K562 (cell line): ENCODE measurements around the gene P4HTM. TPM values are rescaled to one million over a fixed set of nuclear protein-coding genes. Genes with fewer than 3 reads are reported as not detected.

Experiments
- ARID1B ChIP-seq: fragments of 450-650 bp; IDR thresholded peaks from 2 replicates; pipeline ENCODE4 v1.6.1; 2016; ENCODE audit warnings: antibody characterized with exemption, mild to moderate bottlenecking, inconsistent platforms
- ASH1L ChIP-seq: fragments of 450-650 bp; IDR thresholded peaks from 2 replicates; pipeline ENCODE4 v1.6.1; 2018; ENCODE audit warnings: borderline replicate concordance, mild to moderate bottlenecking, low read depth; ENCODE audit not compliant: partially characterized antibody
- CC2D1A ChIP-seq: fragments of 450-650 bp; IDR thresholded peaks from 2 replicates; pipeline ENCODE4 v1.6.1; 2017; ENCODE audit warnings: mild to moderate bottlenecking
- CEBPZ ChIP-seq: fragments of 150-350 bp; IDR thresholded peaks from 2 replicates; pipeline ENCODE4 v1.6.1; 2014; ENCODE audit warnings: low read depth, mild to moderate bottlenecking, low read length, borderline replicate concordance
- GTF2B ChIP-seq: IDR thresholded peaks from 2 replicates; pipeline ENCODE4 v1.6.1; 2011; ENCODE audit not compliant: insufficient read length; ENCODE audit errors: extremely low read depth
- HDAC2 ChIP-seq: fragments of 450-650 bp; IDR thresholded peaks from 2 replicates; pipeline ENCODE4 v1.6.1; 2016; ENCODE audit warnings: mild to moderate bottlenecking
- KAT2B ChIP-seq: IDR thresholded peaks from one replicate; pipeline ENCODE4 v1.6.1; 2012; ENCODE audit warnings: low read depth, mild to moderate bottlenecking, control low read depth, inconsistent platforms, low read length, moderate library complexity
- MTA2 ChIP-seq: fragments of 450-650 bp; IDR thresholded peaks from 2 replicates; pipeline ENCODE4 v1.6.1; 2016; ENCODE audit warnings: low read depth
- NCOR1 ChIP-seq: fragments of 450-650 bp; IDR thresholded peaks from 2 replicates; pipeline ENCODE4 v1.6.1; 2016; ENCODE audit warnings: mild to moderate bottlenecking, moderate library complexity
- POLR2H ChIP-seq: IDR thresholded peaks from 2 replicates; pipeline ENCODE4 v1.6.1; 2016; ENCODE audit warnings: missing genetic modification characterization, low read depth, mild to moderate bottlenecking, control low read depth, missing compliant biosample characterization, moderate library complexity
- PREB ChIP-seq: sonication (generic); formaldehyde crosslinking; IDR thresholded peaks from 2 replicates; pipeline ENCODE4 v1.8.1; 2023; ENCODE audit warnings: mild to moderate bottlenecking, missing genetic modification reagents
- RCOR1 ChIP-seq, 2 experiments: IDR thresholded peaks; 2 replicates each; pipeline ENCODE4 v1.6.1; 2012; ENCODE audit warnings: low read depth in 2 of 2, low read length in 2 of 2, borderline replicate concordance in 1 of 2, improper control_type of control experiment in 1 of 2
- SMARCB1 ChIP-seq: IDR thresholded peaks from 2 replicates; pipeline ENCODE4 v1.6.1; 2011; ENCODE audit warnings: improper control_type of control experiment, low read depth; ENCODE audit not compliant: insufficient read length
- SMARCE1 ChIP-seq: fragments of 450-650 bp; IDR thresholded peaks from 2 replicates; pipeline ENCODE4 v1.7.1; 2016; ENCODE audit warnings: mild to moderate bottlenecking
- TOE1 ChIP-seq, 2 experiments: fragments of 450-650 bp in 1 of 2; sonication (generic) in 1 of 2; formaldehyde crosslinking in 1 of 2; IDR thresholded peaks; 2 replicates each; pipeline versions ENCODE4 v1.7.1 to v1.8.0; 2016 to 2022; ENCODE audit warnings: borderline replicate concordance in 2 of 2, mild to moderate bottlenecking in 2 of 2, antibody characterized with exemption in 1 of 2, inconsistent platforms in 1 of 2, low read depth in 1 of 2, missing genetic modification reagents in 1 of 2, moderate library complexity in 1 of 2
- ZFX ChIP-seq: sonication (generic); formaldehyde crosslinking; IDR thresholded peaks from 2 replicates; pipeline ENCODE4 v1.8.0; 2022; ENCODE audit warnings: mild to moderate bottlenecking, missing genetic modification reagents, moderate library complexity
- ZNF280A ChIP-seq: fragments of 450-650 bp; IDR thresholded peaks from 2 replicates; pipeline ENCODE4 v1.6.1; 2018; ENCODE audit warnings: mild to moderate bottlenecking, low read depth; ENCODE audit not compliant: partially characterized antibody
- ZNF518B ChIP-seq: fragments of 250-450 bp; sonication (Bioruptor Pico); IDR thresholded peaks from 2 replicates; pipeline ENCODE4 v1.5.0; 2021; ENCODE audit warnings: mild to moderate bottlenecking, moderate library complexity
- polyA plus RNA-seq, 8 experiments: library from polyadenylated mRNA; depleted of rRNA in 4 of 8; stranded (reverse) in 5 of 8; unstranded in 3 of 8; fragments of >200 nt; fragmentation: Nextera tagmentation in 2 of 8; fragmentation: Illumina TruSeq in 1 of 8; extraction: Ambion mirVana in 2 of 8; extraction: Trizol in 1 of 8; gene quantifications; 2 replicates each; pipeline versions ENCODE4 v1.2.1 to v1.2.3, GENCODE V29; 2011 to 2014; ENCODE audit warnings: inconsistent platforms in 1 of 8, missing spikeins in 1 of 8
- total RNA-seq, 7 experiments: library from RNA; depleted of rRNA in 6 of 7; stranded (reverse); fragments of >200 nt in 6 of 7; fragmentation: Illumina TruSeq in 2 of 7; extraction: Trizol in 2 of 7; gene quantifications; 2 replicates each; pipeline versions ENCODE4 v1.2.1 to v1.2.3, GENCODE V29; 2011 to 2021; ENCODE audit warnings: low replicate concordance in 1 of 7

Gene P4HTM
- total and polyA plus RNA-seq, 9 of the 15 experiments (the other 6 are each of a cell fraction or from before 2014, with no cell fraction given) = 0.09 to 0.66 (median 0.25) TPM; not detected in 2

GRCh38 chr3:49030321-49030720, 40.3 kb downstream of the P4HTM start (continued):
- TF ChIP-seq CEBPZ = no peak
- TF ChIP-seq ASH1L = no peak
- no peak for TF ChIP-seq ZNF280A
- no peak for TF ChIP-seq MTA2
- no peak for TF ChIP-seq PREB (CRISPR knock-in tag)
- no peak for TF ChIP-seq TOE1 (IDR thresholded peaks at IDR 0.05; ENCODE audit: borderline replicate concordance)
- TF ChIP-seq TOE1 (CRISPR knock-in tag; IDR thresholded peaks at IDR 0.05; ENCODE audit: borderline replicate concordance, low read depth) = no peak
- TF ChIP-seq RCOR1 (IDR thresholded peaks at IDR 0.05; ENCODE audit: borderline replicate concordance in 1 of 2, low read depth in 2 of 2, low read length in 2 of 2) = 0 out of 4 replicates have a peak, but pooled peaks of 1 of the 2 experiments have one; percentile 6
- no peak for TF ChIP-seq POLR2H (tag)
- no peak for TF ChIP-seq SMARCE1
- no peak for TF ChIP-seq SMARCB1
- no peak for TF ChIP-seq GTF2B
- peak; percentile 25; the same call in 1 of the 2 replicates for TF ChIP-seq NCOR1
- peak; percentile 67 for TF ChIP-seq ARID1B
- no peak for TF ChIP-seq HDAC2
- TF ChIP-seq ZNF518B (CRISPR knock-in tag) = no peak
- no peak for TF ChIP-seq CC2D1A
- no peak for TF ChIP-seq ZFX (CRISPR knock-in tag)
- no peak for TF ChIP-seq KAT2B
